ENCODE results near the gene MTHFR.

MTHFR gene

GRCh38 chr1:11790880-11791715, 14.7 kb downstream of the MTHFR start:
- Histone ChIP-seq H3K4me1 (ENCODE audit: control insufficient read depth, insufficient read depth, low read length) (peaks cover 30% of the 10 kb centered on the region), H3K36me3 (ENCODE audit: insufficient read depth, low read length) (peaks cover 22% of the 10 kb centered on the region), H3K27me3 (ENCODE audit: control insufficient read depth, insufficient read depth, low read length) (no peaks in the 10 kb centered on the region), H3K9me3 (replicated peaks; ENCODE audit: low read length) (no peaks in the 10 kb centered on the region), H3K9ac (ENCODE audit: low read depth, low read length) (peak overlapping the region; percentile 40), H3K4me3 (ENCODE audit: low read length) (peak overlapping the region; percentile 24), H3K4me2 (ENCODE audit: low read length) (peak overlapping the region; percentile 35)

- Histone ChIP-seq H3K4me3 (ENCODE audit: low read length) (peak overlapping the region; percentile 6), H3K9me3 (replicated peaks; ENCODE audit: low read length) (no peaks in the 10 kb centered on the region), H3K4me2 (ENCODE audit: low read length) (peak overlapping the region; percentile 35), H3K36me3 (ENCODE audit: insufficient read depth, low read length) (peaks cover 14% of the 10 kb centered on the region), H3K4me1 (ENCODE audit: control insufficient read depth, insufficient read depth, low read length) (peaks cover 32% of the 10 kb centered on the region), H3K27me3 (ENCODE audit: control insufficient read depth, insufficient read depth, low read length) (no peaks in the 10 kb centered on the region), H3K9ac (ENCODE audit: low read depth, low read length) (peak overlapping the region; percentile 40)
Measured at GRCh38 chr1:11790101-11790879, 15.5 kb downstream of the MTHFR start.

- Histone ChIP-seq H3K9me3 (replicated peaks; ENCODE audit: low read length) (no peaks in the 10 kb centered on the region), H3K4me2 (ENCODE audit: low read length) (no peak overlapping the region), H3K36me3 (ENCODE audit: insufficient read depth, low read length) (peaks cover 6% of the 10 kb centered on the region), H3K4me1 (ENCODE audit: control insufficient read depth, insufficient read depth, low read length) (peaks cover 40% of the 10 kb centered on the region), H3K27me3 (ENCODE audit: control insufficient read depth, insufficient read depth, low read length) (no peaks in the 10 kb centered on the region), H3K4me3 (ENCODE audit: low read length) (no peak overlapping the region), H3K9ac (ENCODE audit: low read depth, low read length) (no peak overlapping the region)
Measured at GRCh38 chr1:11789126-11790067, 16.4 kb downstream of the MTHFR start.

- H3K36me3 ChIP-seq (ENCODE audit: insufficient read depth, low read length): peaks cover 3% of the 10 kb centered on the region
- no peaks in the 10 kb centered on the region for H3K27me3 ChIP-seq (ENCODE audit: control insufficient read depth, insufficient read depth, low read length)
- peaks cover 40% of the 10 kb centered on the region for H3K4me1 ChIP-seq (ENCODE audit: control insufficient read depth, insufficient read depth, low read length)
- no peak overlapping the region for H3K4me3 ChIP-seq (ENCODE audit: low read length)
- H3K9me3 ChIP-seq (replicated peaks; ENCODE audit: low read length): no peaks in the 10 kb centered on the region
- H3K9ac ChIP-seq (ENCODE audit: low read depth, low read length): no peak overlapping the region
- no peak overlapping the region for H3K4me2 ChIP-seq (ENCODE audit: low read length)
Measured at GRCh38 chr1:11788549-11789053, 17.2 kb downstream of the MTHFR start.

GRCh38 chr1:11787804-11788436, 17.8 kb downstream of the MTHFR start:
- Histone ChIP-seq H3K36me3 (ENCODE audit: insufficient read depth, low read length) (peaks cover 3% of the 10 kb centered on the region), H3K9me3 (replicated peaks; ENCODE audit: low read length) (no peaks in the 10 kb centered on the region), H3K4me3 (ENCODE audit: low read length) (no peak overlapping the region), H3K4me2 (ENCODE audit: low read length) (peak overlapping the region; percentile 69), H3K27me3 (ENCODE audit: control insufficient read depth, insufficient read depth, low read length) (no peaks in the 10 kb centered on the region), H3K9ac (ENCODE audit: low read depth, low read length) (peak overlapping the region; percentile 6), H3K4me1 (ENCODE audit: control insufficient read depth, insufficient read depth, low read length) (peaks cover 40% of the 10 kb centered on the region)

GRCh38 chr1:11787251-11787803, 18.4 kb downstream of the MTHFR start:
- no peaks in the 10 kb centered on the region for H3K27me3 ChIP-seq (ENCODE audit: control insufficient read depth, insufficient read depth, low read length)
- H3K4me1 ChIP-seq (ENCODE audit: control insufficient read depth, insufficient read depth, low read length): peaks cover 40% of the 10 kb centered on the region
- H3K4me3 ChIP-seq (ENCODE audit: low read length): peak overlapping the region; percentile 48
- no peaks in the 10 kb centered on the region for H3K9me3 ChIP-seq (replicated peaks; ENCODE audit: low read length)
- peak overlapping the region; percentile 45 for H3K9ac ChIP-seq (ENCODE audit: low read depth, low read length)
- peaks cover 3% of the 10 kb centered on the region for H3K36me3 ChIP-seq (ENCODE audit: insufficient read depth, low read length)
- H3K4me2 ChIP-seq (ENCODE audit: low read length): peak overlapping the region; percentile 69

GRCh38 chr1:11786168-11786567, 19.6 kb downstream of the MTHFR start:
- Histone ChIP-seq H3K4me3 (ENCODE audit: low read length) (no peak overlapping the region), H3K9ac (ENCODE audit: low read depth, low read length) (no peak overlapping the region), H3K4me2 (ENCODE audit: low read length) (no peak overlapping the region)

GRCh38 chr1:11784993-11785769, 20.6 kb downstream of the MTHFR start:
- Histone ChIP-seq H3K36me3 (ENCODE audit: insufficient read depth, low read length) (peaks cover under 1% of the 10 kb centered on the region), H3K9ac (ENCODE audit: low read depth, low read length) (peak overlapping the region; percentile 32), H3K4me2 (ENCODE audit: low read length) (peak overlapping the region; percentile 72), H3K9me3 (replicated peaks; ENCODE audit: low read length) (no peaks in the 10 kb centered on the region), H3K27me3 (ENCODE audit: control insufficient read depth, insufficient read depth, low read length) (no peaks in the 10 kb centered on the region), H3K4me1 (ENCODE audit: control insufficient read depth, insufficient read depth, low read length) (peaks cover 30% of the 10 kb centered on the region), H3K4me3 (ENCODE audit: low read length) (peak overlapping the region; percentile 41)

More at GRCh38 chr1:11786168-11786567, 19.6 kb downstream of the MTHFR start:
- H3K27me3 ChIP-seq (ENCODE audit: control insufficient read depth, insufficient read depth, low read length): no peaks in the 10 kb centered on the region
- peaks cover 3% of the 10 kb centered on the region for H3K36me3 ChIP-seq (ENCODE audit: insufficient read depth, low read length)
- no peaks in the 10 kb centered on the region for H3K9me3 ChIP-seq (replicated peaks; ENCODE audit: low read length)
- H3K4me1 ChIP-seq (ENCODE audit: control insufficient read depth, insufficient read depth, low read length): peaks cover 38% of the 10 kb centered on the region

GRCh38 chr1:11784256-11784992, 21.3 kb downstream of the MTHFR start:
- Histone ChIP-seq H3K4me3 (ENCODE audit: low read length) (peak overlapping the region; percentile 41), H3K9me3 (replicated peaks; ENCODE audit: low read length) (no peaks in the 10 kb centered on the region), H3K9ac (ENCODE audit: low read depth, low read length) (peak overlapping the region; percentile 32), H3K36me3 (ENCODE audit: insufficient read depth, low read length) (no peaks in the 10 kb centered on the region), H3K4me2 (ENCODE audit: low read length) (peak overlapping the region; percentile 72), H3K4me1 (ENCODE audit: control insufficient read depth, insufficient read depth, low read length) (peaks cover 28% of the 10 kb centered on the region), H3K27me3 (ENCODE audit: control insufficient read depth, insufficient read depth, low read length) (no peaks in the 10 kb centered on the region)
